GM12891 (cell line): ENCODE results near the gene ZNF300. TPM values are rescaled to one million over a fixed set of nuclear protein-coding genes. Genes with fewer than 3 reads are reported as not detected.

Experiments used
- DNase-seq: peaks from one replicate; pipeline ENCODE4 v3.0.0; 2011; ENCODE audit warnings: low spot score; ENCODE audit not compliant: insufficient read length
- FAIRE-seq: peaks from 2 replicates; lab custom pipeline; 2011; peaks lifted over from hg19 to GRCh38; lab: Jason Lieb, UNC
- PAX5 ChIP-seq: IDR thresholded peaks from 2 replicates; pipeline ENCODE4 v1.6.1; 2011; ENCODE audit warnings: low read length, moderate library complexity, mild to moderate bottlenecking; ENCODE audit not compliant: insufficient read depth, severe bottlenecking
- POLR2A ChIP-seq: IDR thresholded peaks from 2 replicates; pipeline ENCODE4 v1.6.1; 2011; ENCODE audit warnings: low read depth, low read length, control low read depth
- POLR2AphosphoS5 ChIP-seq: IDR thresholded peaks from 2 replicates; pipeline ENCODE4 v1.6.1; 2011; ENCODE audit warnings: low read depth, low read length, control low read depth
- POU2F2 ChIP-seq: IDR thresholded peaks from 2 replicates; pipeline ENCODE4 v1.6.1; 2011; ENCODE audit warnings: low read depth, mild to moderate bottlenecking, control low read depth, low read length, moderate library complexity
- SPI1 ChIP-seq: IDR thresholded peaks from 2 replicates; pipeline ENCODE4 v1.6.1; 2011; ENCODE audit warnings: low read depth, low read length, control low read depth
- TAF1 ChIP-seq: IDR thresholded peaks from 2 replicates; pipeline ENCODE4 v1.6.1; 2011; ENCODE audit warnings: low read depth, low read length, control low read depth
- polyA plus RNA-seq: library from polyadenylated mRNA; unstranded; fragments of >200 nt; gene quantifications from one replicate; pipeline ENCODE4 v1.2.1, GENCODE V29; 2012; ENCODE audit warnings: low read depth, missing spikeins, inconsistent platforms; ENCODE audit not compliant: missing spikeins

Gene ZNF300
- polyA plus RNA-seq: 0.62 TPM

DNA sequence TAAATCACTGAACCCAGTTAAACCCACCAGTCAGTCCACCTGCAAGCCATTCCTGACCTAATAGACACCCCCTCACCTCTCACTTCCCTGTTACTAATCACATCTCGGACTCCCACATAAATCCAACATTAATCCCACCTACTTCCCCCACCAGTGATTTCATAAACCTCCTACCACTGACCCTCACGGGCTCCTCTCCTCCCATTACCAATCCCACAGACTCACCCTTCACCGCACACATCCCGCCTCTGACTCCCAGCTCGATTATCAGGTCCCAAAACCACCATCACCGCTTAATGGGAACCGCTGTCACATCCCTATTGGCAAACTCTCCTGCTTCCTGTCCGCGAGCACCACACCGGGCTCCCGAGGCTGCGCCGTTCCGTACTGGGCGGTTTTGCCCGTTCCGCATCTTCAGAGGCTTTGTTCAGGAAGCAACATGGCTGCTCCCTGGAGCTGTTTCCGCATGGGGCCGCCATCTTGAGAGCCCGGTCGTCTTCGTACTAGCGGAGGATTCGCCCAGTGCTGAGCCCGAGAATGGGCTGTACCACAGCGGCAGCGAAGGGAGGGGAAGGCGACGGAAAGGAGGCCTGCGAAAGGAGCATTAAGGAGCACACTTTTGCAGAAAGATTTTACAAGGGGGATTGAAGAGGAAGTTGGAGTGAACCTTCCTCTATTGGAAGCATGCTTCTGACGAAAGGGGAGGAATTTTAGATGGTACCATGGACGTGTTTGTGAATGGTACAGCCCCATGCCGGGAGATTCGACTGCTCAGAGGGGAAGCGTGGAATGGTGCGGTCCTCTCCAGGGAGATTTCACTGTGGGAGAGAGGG lies at the start of gene ZNF300:
Gene ZNF300, minus strand, starts transcription at position 502 of the 833 bp plus-strand sequence. CDS start 1,825 bp downstream, outside the sequence.
- no peak for TF ChIP-seq SPI1
- TF ChIP-seq POLR2A: no peak
- no peak for TF ChIP-seq PAX5
- no peak for TF ChIP-seq TAF1
- TF ChIP-seq POLR2AphosphoS5: no peak
- FAIRE-seq (no peak), DNase-seq (no peak)

GRCh38 chr5:150948539-150948938 lies 43.8 kb upstream of the ZNF300 start:
- FAIRE-seq: no peak
- TF ChIP-seq SPI1 (no peak), PAX5 (no peak), POU2F2 (no peak), TAF1 (no peak), POLR2A (no peak), POLR2AphosphoS5 (no peak)

GRCh38 chr5:150946351-150946905 lies 41.6 kb upstream of the ZNF300 start:
- DNase-seq (no peak), FAIRE-seq (no peak)
- TF ChIP-seq TAF1 (no peak), POU2F2 (no peak), SPI1 (no peak), POLR2AphosphoS5 (no peak), POLR2A (no peak), PAX5 (no peak)

More at GRCh38 chr5:150948539-150948938, 43.8 kb upstream of the ZNF300 start:
- no peak for DNase-seq

- FAIRE-seq: no peak
These were observed 41.2 kb upstream of the ZNF300 start for GRCh38 chr5:150945947-150946346.

GRCh38 chr5:150945486-150945885 lies 40.7 kb upstream of the ZNF300 start:
- TF ChIP-seq POLR2A (no peak), POU2F2 (no peak), PAX5 (no peak), POLR2AphosphoS5 (no peak), SPI1 (no peak), TAF1 (no peak)

More at GRCh38 chr5:150945947-150946346, 41.2 kb upstream of the ZNF300 start:
- no peak for DNase-seq
- no peak for TF ChIP-seq PAX5
- no peak for TF ChIP-seq POLR2A
- TF ChIP-seq TAF1: no peak

DNA sequence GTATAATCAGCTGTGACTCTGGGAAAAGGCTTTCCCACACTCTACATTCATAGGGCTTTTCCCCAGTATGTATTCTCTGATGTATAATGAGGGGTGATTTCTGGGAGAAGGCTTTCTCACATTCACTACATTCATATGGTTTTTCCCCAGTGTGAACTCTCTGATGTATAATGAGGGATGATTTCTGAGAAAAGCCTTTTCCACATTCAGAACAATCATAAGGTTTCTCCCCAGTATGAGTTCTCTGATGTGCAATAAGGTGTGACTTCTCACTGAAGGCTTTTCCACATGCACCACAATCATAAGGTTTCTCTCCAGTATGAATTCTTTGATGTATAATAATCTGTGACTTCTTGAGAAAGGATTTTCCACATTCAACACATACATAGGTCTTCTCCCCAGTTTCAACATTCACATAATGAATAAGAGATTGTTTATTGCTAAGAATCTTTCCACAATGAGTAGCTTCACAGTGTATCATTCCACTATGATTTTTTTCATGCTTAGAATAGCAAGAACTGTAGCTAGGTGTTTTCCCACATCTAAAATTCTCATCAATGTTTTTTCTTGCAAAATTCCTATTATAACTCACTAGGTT lies 26.7 kb upstream of the ZNF300 start:
- no peak for FAIRE-seq
- TF ChIP-seq TAF1 (no peak), PAX5 (no peak), SPI1 (no peak), POU2F2 (no peak), POLR2AphosphoS5 (no peak), POLR2A (no peak)
- DNase-seq: no peak

More at GRCh38 chr5:150945486-150945885, 40.7 kb upstream of the ZNF300 start:
- DNase-seq: no peak
- FAIRE-seq: no peak

GRCh38 chr5:150918613-150919012 lies 13.8 kb upstream of the ZNF300 start:
- TF ChIP-seq POLR2AphosphoS5 (no peak), POLR2A (no peak), TAF1 (no peak), SPI1 (no peak), POU2F2 (no peak), PAX5 (no peak)
- FAIRE-seq (no peak), DNase-seq (no peak)

DNA sequence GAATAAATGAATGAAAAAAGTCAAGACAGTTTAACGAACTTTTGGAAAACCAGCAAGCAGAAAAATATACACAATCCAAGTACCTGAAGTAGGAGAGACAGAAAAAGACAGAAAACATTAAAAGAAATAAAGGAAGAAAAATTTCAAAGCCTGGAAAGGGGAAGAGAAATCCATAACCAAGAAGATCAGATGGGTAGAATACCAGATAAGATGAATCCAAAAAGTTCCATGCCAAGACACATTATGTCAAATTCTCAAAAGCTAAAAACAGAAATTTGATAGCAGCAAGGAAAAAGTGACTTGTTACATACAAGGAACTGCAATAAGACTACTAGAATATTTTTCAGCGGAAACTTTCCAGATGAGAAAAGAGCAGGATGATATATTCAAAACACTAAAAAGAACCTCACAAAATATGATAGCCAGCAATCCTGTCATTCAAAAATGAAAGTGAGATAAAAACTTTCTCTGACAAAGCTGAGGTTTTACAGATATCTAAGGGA lies 7.6 kb upstream of the ZNF300 start:
- FAIRE-seq: no peak
- no peak for TF ChIP-seq SPI1
- no peak for TF ChIP-seq POU2F2
- TF ChIP-seq TAF1: no peak
- no peak for TF ChIP-seq POLR2A
- no peak for TF ChIP-seq POLR2AphosphoS5
- no peak for TF ChIP-seq PAX5
- no peak for DNase-seq

DNA sequence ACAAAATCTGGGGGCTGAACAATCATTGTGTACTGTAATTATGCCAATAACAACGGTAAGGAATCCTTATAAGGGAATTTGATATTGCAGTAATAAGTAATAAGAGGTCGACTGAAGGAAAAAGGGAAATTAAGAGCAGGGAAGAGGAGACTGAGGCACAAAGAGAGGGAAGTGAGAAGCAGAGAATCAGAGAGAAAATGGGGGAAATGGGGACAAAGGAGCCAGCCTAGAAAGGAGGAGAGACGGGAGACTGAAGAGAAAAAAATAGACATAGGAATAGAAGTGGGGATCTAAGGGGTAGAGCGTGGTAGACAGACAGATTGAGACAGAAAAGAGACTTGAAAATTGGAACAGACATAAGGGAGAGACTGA lies 518 bp upstream of the ZNF300 start:
- FAIRE-seq (no peak), DNase-seq (no peak)
- TF ChIP-seq POU2F2 (no peak), PAX5 (no peak), TAF1 (no peak), POLR2A (no peak), POLR2AphosphoS5 (no peak), SPI1 (no peak)
